22Rv1 (cell line): ENCODE data around the gene KIAA0232.

Source experiments
- H3K27ac ChIP-seq: fragments of 450-650 bp; 2 replicates; pipeline ENCODE4 v1.5.1; 2017
- CTCF ChIP-seq: fragments of 450-650 bp; IDR thresholded peaks from 2 replicates; pipeline ENCODE4 v1.5.1; 2017; ENCODE audit warnings: mild to moderate bottlenecking
- ZFX ChIP-seq: fragments of 450-650 bp; IDR thresholded peaks from 2 replicates; pipeline ENCODE4 v1.6.1; 2017; ENCODE audit warnings: antibody characterized with exemption, borderline replicate concordance

KIAA0232 gene

GRCh38 chr4:6742989-6743388 lies 39.5 kb upstream of the KIAA0232 start:
- no peak for TF ChIP-seq CTCF
- TF ChIP-seq ZFX = no peak
- no peak overlapping the region for H3K27ac ChIP-seq

- no peak for TF ChIP-seq ZFX
- TF ChIP-seq CTCF = no peak
- peak overlapping the region; percentile 84 for H3K27ac ChIP-seq
Measured at GRCh38 chr4:6746721-6747293, 35.7 kb upstream of the KIAA0232 start.

GRCh38 chr4:6747294-6748051 lies 35.1 kb upstream of the KIAA0232 start:
- TF ChIP-seq CTCF (no peak), ZFX (no peak)
- peak overlapping the region; percentile 84 for H3K27ac ChIP-seq

GRCh38 chr4:6748286-6748685 lies 34.2 kb upstream of the KIAA0232 start:
- H3K27ac ChIP-seq = peak overlapping the region; percentile 84
- TF ChIP-seq CTCF = no peak
- no peak for TF ChIP-seq ZFX

GRCh38 chr4:6749340-6750171 lies 33.0 kb upstream of the KIAA0232 start:
- TF ChIP-seq ZFX (no peak), CTCF (no peak)
- peak overlapping the region; percentile 84 for H3K27ac ChIP-seq

- peak overlapping the region; percentile 84 for H3K27ac ChIP-seq
- no peak for TF ChIP-seq CTCF
- no peak for TF ChIP-seq ZFX
Measured at GRCh38 chr4:6750286-6751221, 32.0 kb upstream of the KIAA0232 start.
